Measurements from ENCODE around the gene ARRDC1. TPM values are rescaled to one million over a fixed set of nuclear protein-coding genes. Genes with fewer than 3 reads are reported as not detected.

Gene ARRDC1
- total RNA-seq, 4 donors from 2014 or later: 53.3 to 121 (median 89.6) TPM

GRCh38 chr9:137658781-137659180 is 53.3 kb downstream of the ARRDC1 start:
- DNase-seq: no peak
- Histone ChIP-seq H3K4me3 (no peak overlapping the region), H3K36me3 (peaks cover 0 to 30% (median 0%) of the 10 kb centered on the region in 3 donors), H3K27me3 (no peaks in the 10 kb centered on the region), H3K9me3 (no peaks in the 10 kb centered on the region), H3K27ac (no peak overlapping the region), H3K4me1 (no peaks in the 10 kb centered on the region)
- TF ChIP-seq POLR2A (IDR thresholded peaks at IDR 0.05) (no peak), CTCF (IDR thresholded peaks at IDR 0.05) (no peak)
- intact Hi-C loops (cut with DNase I): no loop called here
- WGBS, 2 donors: 60 to 62% methylated on average over 2 of the region's 2 CpGs

- Histone ChIP-seq H3K9me3 (no peaks in the 10 kb centered on the region), H3K36me3 (peaks cover 0 to 17% (median 0%) of the 10 kb centered on the region in 3 donors), H3K4me1 (no peaks in the 10 kb centered on the region), H3K4me3 (no peak overlapping the region), H3K27ac (no peak overlapping the region), H3K27me3 (no peaks in the 10 kb centered on the region)
- WGBS, 2 donors: 73% methylated on average over 4 of the region's 4 CpGs
- DNase-seq: no peak
- no peak for TF ChIP-seq CTCF (IDR thresholded peaks at IDR 0.05)
- TF ChIP-seq POLR2A (IDR thresholded peaks at IDR 0.05): no peak
- intact Hi-C loops (cut with DNase I): no loop called here
These were observed 54.7 kb downstream of the ARRDC1 start for GRCh38 chr9:137660144-137660543.

- no peaks in the 10 kb centered on the region for H3K9me3 ChIP-seq
- H3K36me3 ChIP-seq: peaks cover 0 to 10% (median 8%) of the 10 kb centered on the region in 3 donors
- H3K27ac ChIP-seq: no peak overlapping the region
- H3K4me1 ChIP-seq: peaks cover 0 to 17% (median 4%) of the 10 kb centered on the region in 3 donors
- no peaks in the 10 kb centered on the region for H3K27me3 ChIP-seq
- DNase-seq: no peak
- no peak for TF ChIP-seq CTCF (IDR thresholded peaks at IDR 0.05)
- no peak for TF ChIP-seq POLR2A (IDR thresholded peaks at IDR 0.05)
- WGBS, 2 donors: 88 to 92% methylated on average over 4 of the region's 4 CpGs
- intact Hi-C loops (cut with DNase I): no loop called here
- no peak overlapping the region for H3K4me3 ChIP-seq
These were observed 58.1 kb downstream of the ARRDC1 start for GRCh38 chr9:137663584-137663983.

- Histone ChIP-seq H3K4me3 (no peak overlapping the region), H3K27ac (no peak overlapping the region), H3K27me3 (no peaks in the 10 kb centered on the region), H3K36me3 (peaks cover 0 to 15% (median 10%) of the 10 kb centered on the region in 3 donors), H3K9me3 (no peaks in the 10 kb centered on the region), H3K4me1 (peaks cover 0 to 17% (median 4%) of the 10 kb centered on the region in 3 donors)
- intact Hi-C loops (cut with DNase I): no loop called here
- TF ChIP-seq POLR2A (IDR thresholded peaks at IDR 0.05): no peak
- no peak for TF ChIP-seq CTCF (IDR thresholded peaks at IDR 0.05)
- no peak for DNase-seq
- WGBS, 2 donors: 70 to 73% methylated on average over 5 to 6 of the region's 7 CpGs
These were observed 59.2 kb downstream of the ARRDC1 start for GRCh38 chr9:137664676-137665075.

Small RNA genes lying within 50 kb of the gene (small RNA-seq; reads per million reads assigned to genes)
- 0 reads per million in 4 donors for gene RF00017

Other genes with a start within 250 kb of the ARRDC1 start
- 10 to 100 TPM in 2 of 4 donors, 1 to 10 TPM in 2; 2.8 to 16.8 (median 9.1) TPM for gene EXD3, start 182.5 kb upstream of the ARRDC1 start, total RNA-seq
- gene NOXA1, start 182.3 kb upstream of the ARRDC1 start, total RNA-seq: 1 to 10 TPM; 2.1 to 7.4 (median 4.8) TPM
- gene ENTPD8, start 164.3 kb upstream of the ARRDC1 start, total RNA-seq: not detected
- 10 to 100 TPM; 16.2 to 38.1 (median 20.6) TPM for gene NSMF, start 146.4 kb upstream of the ARRDC1 start, total RNA-seq
- 1 to 10 TPM in 2 of 4 donors, under 1 TPM in 2; 0.61 to 3.4 (median 0.91) TPM for gene PNPLA7, start 55.3 kb upstream of the ARRDC1 start, total RNA-seq
- 10 to 100 TPM; 31.6 to 48.6 (median 37.1) TPM for gene MRPL41, start 53.8 kb upstream of the ARRDC1 start, total RNA-seq
- gene DPH7, start 26.8 kb upstream of the ARRDC1 start, total RNA-seq: 10 to 100 TPM; 13.4 to 32.2 (median 21.7) TPM
- 10 to 100 TPM; 17.5 to 28.8 (median 25.2) TPM for gene ZMYND19, start 15.2 kb upstream of the ARRDC1 start, total RNA-seq
- 10 to 100 TPM; 42.8 to 87.0 (median 65.0) TPM for gene EHMT1, start 13.3 kb downstream of the ARRDC1 start, total RNA-seq